Measurements from ENCODE around the gene TMEM132C. TPM values are rescaled to one million over a fixed set of nuclear protein-coding genes. Genes with fewer than 3 reads are reported as not detected.

The TMEM132C gene
- polyA plus RNA-seq, 2 of the 4 experiments (the other 2 are of a cell fraction): not detected

GRCh38 chr12:128245121-128245520, 21.8 kb upstream of the TMEM132C start:
- FAIRE-seq: no peak
- H3K27ac ChIP-seq: no peak overlapping the region
- TF ChIP-seq RAD21 (conservative IDR thresholded peaks at IDR 0.05 in 1 of 2, IDR thresholded peaks at IDR 0.05 in 1 of 2) (no peak), FOSB (CRISPR knock-in tag; IDR thresholded peaks at IDR 0.05) (no peak), ZFP36 (IDR thresholded peaks at IDR 0.05; ENCODE audit: borderline replicate concordance, partially characterized antibody) (no peak), POLR2AphosphoS2 (conservative IDR thresholded peaks at IDR 0.05; ENCODE audit: low read length) (no peak), JUN (IDR thresholded peaks at IDR 0.05) (no peak), CBX2 (IDR thresholded peaks at IDR 0.05; ENCODE audit: borderline replicate concordance, low read depth) (no peak)
- H3K9me3 ChIP-seq: no peaks in the 10 kb centered on the region
- no peak for DNase-seq (ENCODE audit: low read depth in 1 of 2, low spot score in 1 of 2)
- H3K4me1 ChIP-seq: no peaks in the 10 kb centered on the region
- no peak overlapping the region for H3K4me2 ChIP-seq
- ChIA-PET POLR2A (no interaction called here), CTCF (no interaction called here)
- WGBS (ENCODE audit: missing lambda C conversion rate): 0% methylated on average over 2 of the region's 2 CpGs
- H3K4me3 ChIP-seq: no peak overlapping the region
- no peak for ATAC-seq

- ATAC-seq (no peak), DNase-seq (ENCODE audit: low read depth in 1 of 2, low spot score in 1 of 2) (no peak), FAIRE-seq (no peak)
- H3K4me1 ChIP-seq: no peaks in the 10 kb centered on the region
- 3% methylated on average over 7 of the region's 7 CpGs for WGBS (ENCODE audit: missing lambda C conversion rate)
- TF ChIP-seq CTCF (IDR thresholded peaks at IDR 0.05) (no peak), RFX5 (IDR thresholded peaks at IDR 0.05) (no peak), HOXB5 (CRISPR knock-in tag; IDR thresholded peaks at IDR 0.05) (no peak), ELK1 (IDR thresholded peaks at IDR 0.05; ENCODE audit: low read depth, low read length) (no peak), NFE2L2 (conservative IDR thresholded peaks at IDR 0.05; ENCODE audit: low read length) (no peak), HES2 (IDR thresholded peaks at IDR 0.05) (no peak), CBX8 (IDR thresholded peaks at IDR 0.05) (no peak), JUNB (IDR thresholded peaks at IDR 0.05) (no peak), EP300 (IDR thresholded peaks at IDR 0.05) (no peak), BCL3 (IDR thresholded peaks at IDR 0.05) (no peak), PHF8 (IDR thresholded peaks at IDR 0.05; ENCODE audit: borderline replicate concordance, low read depth) (no peak), CEBPB (IDR thresholded peaks at IDR 0.05) (no peak), KDM5A (IDR thresholded peaks at IDR 0.05) (no peak), SREBF2 (IDR thresholded peaks at IDR 0.05) (no peak), CHD2 (IDR thresholded peaks at IDR 0.05; ENCODE audit: low read length, partially characterized antibody) (no peak), SMC3 (IDR thresholded peaks at IDR 0.05) (no peak)
- ChIA-PET CTCF (no interaction called here), POLR2A (no interaction called here)
- no peak overlapping the region for H3K4me3 ChIP-seq
- no peaks in the 10 kb centered on the region for H3K9me3 ChIP-seq
- no peak overlapping the region for H3K4me2 ChIP-seq
- no peak overlapping the region for H3K27ac ChIP-seq
Observed at GRCh38 chr12:128245905-128246304, 21.1 kb upstream of the TMEM132C start.

GRCh38 chr12:128250096-128250495, 16.9 kb upstream of the TMEM132C start:
- H3K9me3 ChIP-seq: no peaks in the 10 kb centered on the region
- H3K4me2 ChIP-seq: no peak overlapping the region
- no peak overlapping the region for H3K27ac ChIP-seq
- TF ChIP-seq REST (IDR thresholded peaks at IDR 0.05) (no peak), SMC3 (IDR thresholded peaks at IDR 0.05) (no peak), HMGXB4 (CRISPR knock-in tag; IDR thresholded peaks at IDR 0.05; ENCODE audit: borderline replicate concordance) (no peak), FOSB (CRISPR knock-in tag; IDR thresholded peaks at IDR 0.05) (no peak), MAX (IDR thresholded peaks at IDR 0.05) (no peak), RFX5 (IDR thresholded peaks at IDR 0.05) (no peak)
- H3K4me1 ChIP-seq: no peaks in the 10 kb centered on the region
- 2% methylated on average over 8 of the region's 8 CpGs for WGBS (ENCODE audit: missing lambda C conversion rate)
- FAIRE-seq (no peak), ATAC-seq (no peak), DNase-seq (ENCODE audit: low read depth in 1 of 2, low spot score in 1 of 2) (no peak)
- ChIA-PET CTCF (no interaction called here), POLR2A (no interaction called here)
- no peak overlapping the region for H3K4me3 ChIP-seq
